Activated T-cell treated with anti-CD3 and anti-CD28 coated beads, Interleukin-2, amount 50 U/mL, for 1 hour (primary cell): ENCODE measurements around the gene PACC1.
"Not testable (repeated sequence)": the region's sequence is repeated elsewhere in the genome, so short reads cannot be mapped to it uniquely, and the experiment has no call there.

Experiments
- DNase-seq: peaks from one replicate; pipeline ENCODE4 v3.0.0-alpha.2; 2020

Gene PACC1

DNA sequence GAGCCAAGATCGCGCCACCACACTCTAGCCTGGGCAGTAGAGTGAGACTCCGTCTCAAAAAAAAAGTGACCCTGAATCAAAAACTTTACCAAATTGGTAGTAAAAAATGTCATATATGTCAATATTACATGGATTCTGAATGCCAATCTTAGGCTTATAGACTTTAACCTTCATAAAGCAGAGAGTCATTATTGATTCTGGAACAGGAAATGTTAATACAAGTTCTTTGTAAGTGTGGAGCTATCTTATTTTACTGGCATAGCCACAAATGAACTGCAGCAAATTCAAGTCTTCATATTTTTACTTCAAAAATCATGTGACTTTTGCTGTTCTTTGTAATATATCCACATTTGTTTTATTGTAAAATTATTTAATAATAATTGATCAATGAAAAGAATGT, 88.1 kb downstream of the PACC1 start:
- no peak for DNase-seq

GRCh38 chr1:212323066-212323465, 91.6 kb downstream of the PACC1 start:
- DNase-seq, result no peak

- not testable (repeated sequence) for DNase-seq
These were observed 93.7 kb downstream of the PACC1 start for GRCh38 chr1:212321031-212321430.

DNA sequence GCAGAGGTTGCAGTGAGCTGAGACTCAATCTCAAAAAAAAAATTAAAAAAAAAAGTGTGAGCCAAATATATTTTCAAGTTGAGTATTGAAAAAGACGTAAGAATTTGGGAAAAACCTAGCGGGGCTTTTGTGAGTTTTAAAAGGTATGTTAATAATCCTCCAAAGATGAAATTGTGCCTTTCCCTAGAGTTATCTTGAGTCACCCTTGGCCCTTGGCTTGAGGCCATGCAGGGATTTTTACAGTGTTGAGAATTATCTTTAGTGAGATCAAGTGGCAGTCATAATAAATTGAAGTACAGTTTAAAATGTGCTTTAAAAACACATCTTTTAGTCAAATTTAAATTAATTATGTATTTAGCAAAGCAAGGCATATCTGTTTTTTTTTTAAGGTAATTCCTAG, 96.8 kb downstream of the PACC1 start:
- DNase-seq, result no peak

- DNase-seq, result no peak
These were observed 98.8 kb downstream of the PACC1 start for GRCh38 chr1:212315907-212316306.

- DNase-seq, result no peak
These were observed 99.5 kb downstream of the PACC1 start for GRCh38 chr1:212315184-212315583.
